Measurements from ENCODE around the gene ACSM3. TPM values are rescaled to one million over a fixed set of nuclear protein-coding genes. Genes with fewer than 3 reads are reported as not detected.

Gene ACSM3
- total and polyA plus RNA-seq, 9 of the 15 experiments (the other 6 are each of a cell fraction or from before 2014, with no cell fraction given): 112 to 420 (median 182) TPM

- TF ChIP-seq, protein P1, sequence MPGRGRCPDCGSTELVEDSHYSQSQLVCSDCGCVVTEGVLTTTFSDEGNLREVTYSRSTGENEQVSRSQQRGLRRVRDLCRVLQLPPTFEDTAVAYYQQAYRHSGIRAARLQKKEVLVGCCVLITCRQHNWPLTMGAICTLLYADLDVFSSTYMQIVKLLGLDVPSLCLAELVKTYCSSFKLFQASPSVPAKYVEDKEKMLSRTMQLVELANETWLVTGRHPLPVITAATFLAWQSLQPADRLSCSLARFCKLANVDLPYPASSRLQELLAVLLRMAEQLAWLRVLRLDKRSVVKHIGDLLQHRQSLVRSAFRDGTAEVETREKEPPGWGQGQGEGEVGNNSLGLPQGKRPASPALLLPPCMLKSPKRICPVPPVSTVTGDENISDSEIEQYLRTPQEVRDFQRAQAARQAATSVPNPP (IDR thresholded peaks at IDR 0.05; ENCODE audit: borderline replicate concordance, insufficient read depth, insufficient read length): no peak
- TF ChIP-seq MYNN (IDR thresholded peaks at IDR 0.05) (peak; percentile 76), MYNN (CRISPR knock-in tag; IDR thresholded peaks at IDR 0.05) (no peak), HMG20B (CRISPR knock-in tag; IDR thresholded peaks at IDR 0.05) (no peak), ZBTB7A (IDR thresholded peaks at IDR 0.05; ENCODE audit: borderline replicate concordance, control insufficient read depth, low read depth, low read length) (peak; percentile 18; the same call in 1 of the 2 replicates), PCBP1 (IDR thresholded peaks at IDR 0.05; ENCODE audit: low read depth, low read length, poor library complexity, severe bottlenecking) (peak; percentile 45), MBD2 (IDR thresholded peaks at IDR 0.05; ENCODE audit: borderline replicate concordance, low read depth) (peak; percentile 70; the same call in 1 of the 2 replicates), KAT7 (CRISPR knock-in tag; IDR thresholded peaks at IDR 0.05; ENCODE audit: borderline replicate concordance) (no peak), MCM2 (IDR thresholded peaks at IDR 0.05; ENCODE audit: low read depth) (no peak), ZBTB17 (CRISPR knock-in tag; IDR thresholded peaks at IDR 0.05) (peak; percentile 53; the same call in 1 of the 2 replicates), NCOA4 (IDR thresholded peaks at IDR 0.05; ENCODE audit: partially characterized antibody) (no peak), HDAC2 (IDR thresholded peaks at IDR 0.05) (peak; percentile 14; the same call in 1 of the 2 replicates), YBX1 (IDR thresholded peaks at IDR 0.05) (no peak), NRF1 (conservative IDR thresholded peaks at IDR 0.05 in 1 of 2, IDR thresholded peaks at IDR 0.05 in 1 of 2) (no peak), ETV6 (IDR thresholded peaks at IDR 0.05; ENCODE audit: borderline replicate concordance in 1 of 2, low read depth in 2 of 2, low read length in 1 of 2) (no peak), ETV6 (CRISPR knock-in tag; IDR thresholded peaks at IDR 0.05; ENCODE audit: borderline replicate concordance) (no peak), SMARCA4 (IDR thresholded peaks at IDR 0.05) (no peak), ZNF23 (CRISPR knock-in tag; IDR thresholded peaks at IDR 0.05) (no peak), POLR2AphosphoS5 (IDR thresholded peaks at IDR 0.05; ENCODE audit: control insufficient read depth, insufficient read depth, low read depth, low read length) (peak; percentile 78), ZNF174 (CRISPR knock-in tag; IDR thresholded peaks at IDR 0.05) (no peak), PYGO2 (tag; IDR thresholded peaks at IDR 0.05) (no peak), ZNF695 (CRISPR knock-in tag; IDR thresholded peaks at IDR 0.05) (no peak)
- TF ChIP-seq, protein P2, sequence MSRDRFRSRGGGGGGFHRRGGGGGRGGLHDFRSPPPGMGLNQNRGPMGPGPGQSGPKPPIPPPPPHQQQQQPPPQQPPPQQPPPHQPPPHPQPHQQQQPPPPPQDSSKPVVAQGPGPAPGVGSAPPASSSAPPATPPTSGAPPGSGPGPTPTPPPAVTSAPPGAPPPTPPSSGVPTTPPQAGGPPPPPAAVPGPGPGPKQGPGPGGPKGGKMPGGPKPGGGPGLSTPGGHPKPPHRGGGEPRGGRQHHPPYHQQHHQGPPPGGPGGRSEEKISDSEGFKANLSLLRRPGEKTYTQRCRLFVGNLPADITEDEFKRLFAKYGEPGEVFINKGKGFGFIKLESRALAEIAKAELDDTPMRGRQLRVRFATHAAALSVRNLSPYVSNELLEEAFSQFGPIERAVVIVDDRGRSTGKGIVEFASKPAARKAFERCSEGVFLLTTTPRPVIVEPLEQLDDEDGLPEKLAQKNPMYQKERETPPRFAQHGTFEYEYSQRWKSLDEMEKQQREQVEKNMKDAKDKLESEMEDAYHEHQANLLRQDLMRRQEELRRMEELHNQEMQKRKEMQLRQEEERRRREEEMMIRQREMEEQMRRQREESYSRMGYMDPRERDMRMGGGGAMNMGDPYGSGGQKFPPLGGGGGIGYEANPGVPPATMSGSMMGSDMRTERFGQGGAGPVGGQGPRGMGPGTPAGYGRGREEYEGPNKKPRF (IDR thresholded peaks at IDR 0.05; ENCODE audit: low read depth, low read length): no peak
- TF ChIP-seq, protein P3, sequence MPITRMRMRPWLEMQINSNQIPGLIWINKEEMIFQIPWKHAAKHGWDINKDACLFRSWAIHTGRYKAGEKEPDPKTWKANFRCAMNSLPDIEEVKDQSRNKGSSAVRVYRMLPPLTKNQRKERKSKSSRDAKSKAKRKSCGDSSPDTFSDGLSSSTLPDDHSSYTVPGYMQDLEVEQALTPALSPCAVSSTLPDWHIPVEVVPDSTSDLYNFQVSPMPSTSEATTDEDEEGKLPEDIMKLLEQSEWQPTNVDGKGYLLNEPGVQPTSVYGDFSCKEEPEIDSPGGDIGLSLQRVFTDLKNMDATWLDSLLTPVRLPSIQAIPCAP (CRISPR knock-in tag; IDR thresholded peaks at IDR 0.05; ENCODE audit: borderline replicate concordance): no peak
- TF ChIP-seq, protein P4, sequence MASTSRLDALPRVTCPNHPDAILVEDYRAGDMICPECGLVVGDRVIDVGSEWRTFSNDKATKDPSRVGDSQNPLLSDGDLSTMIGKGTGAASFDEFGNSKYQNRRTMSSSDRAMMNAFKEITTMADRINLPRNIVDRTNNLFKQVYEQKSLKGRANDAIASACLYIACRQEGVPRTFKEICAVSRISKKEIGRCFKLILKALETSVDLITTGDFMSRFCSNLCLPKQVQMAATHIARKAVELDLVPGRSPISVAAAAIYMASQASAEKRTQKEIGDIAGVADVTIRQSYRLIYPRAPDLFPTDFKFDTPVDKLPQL (IDR thresholded peaks at IDR 0.05; ENCODE audit: extremely low read depth, insufficient read length): no peak
Observed at GRCh38 chr16:20741554-20742285, 22.1 kb upstream of the ACSM3 start, which contains the start of gene THUMPD1 (continued).

Measured in K562 (cell line).